ENCODE results near the gene TNFSF10. TPM values are rescaled to one million over a fixed set of nuclear protein-coding genes. Genes with fewer than 3 reads are reported as not detected.

Gene TNFSF10
- total RNA-seq, 1 experiment from 2014 or later, result 2.2 TPM

DNA sequence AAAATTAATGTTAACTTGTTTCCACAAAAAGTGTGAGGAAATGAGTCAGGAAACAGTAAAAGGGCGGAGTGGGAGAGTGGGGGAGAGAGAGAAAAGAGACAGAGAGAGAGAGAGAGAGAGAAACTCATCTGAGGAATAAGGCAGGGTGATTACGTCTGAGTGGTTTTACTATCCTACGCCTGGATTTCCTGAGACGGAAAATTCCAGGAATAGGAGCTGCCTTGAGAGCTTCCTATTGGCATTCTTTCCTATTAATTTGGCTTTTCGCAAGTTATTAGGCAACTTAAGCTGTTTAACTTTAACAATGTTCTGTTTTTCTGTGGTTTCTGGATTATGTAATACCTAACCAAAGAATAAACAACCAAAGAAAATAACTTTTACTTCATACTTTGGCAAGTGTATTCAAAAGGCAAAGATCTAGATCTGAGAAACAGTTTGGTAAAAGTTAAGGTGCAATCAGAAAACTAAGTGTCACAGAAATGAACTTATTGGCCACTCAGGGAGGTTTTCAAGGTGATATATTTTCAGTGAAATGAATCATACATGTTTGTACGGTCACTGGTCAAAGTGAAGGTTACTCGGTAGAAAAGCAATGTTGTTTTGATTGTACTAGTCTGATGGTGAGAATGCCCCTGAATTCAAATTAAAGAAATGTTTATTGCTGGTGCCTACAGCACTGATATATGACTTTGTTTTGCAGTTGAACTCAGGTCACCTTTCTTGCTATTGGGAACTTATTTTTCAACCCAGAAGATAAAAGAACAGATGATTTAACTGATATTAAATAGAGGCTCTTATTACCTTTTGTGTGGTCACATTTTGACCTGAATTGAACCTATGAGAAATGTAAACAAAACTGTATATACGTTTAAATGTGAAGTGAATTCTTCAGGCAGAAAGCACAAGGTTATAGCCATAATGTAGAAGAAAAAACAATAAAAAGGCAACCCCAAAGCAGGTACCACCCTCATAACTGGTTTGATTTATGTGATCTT is 39.9 kb upstream of the TNFSF10 start:
- in situ Hi-C loops (cut with HindIII; ENCODE audit: low pct_unique_long_range_greater_than_20kb, low sequenced_read_pairs), result no loop called here
- ChIA-PET POLR2A (interaction anchor here (1.2 kb wide), 1 partner anchor 29 kb away, joined by 5 read pairs; no protein-coding TSS in a partner anchor), CTCF (interaction anchor here (0.6 kb wide), 1 partner anchor 1398 kb away, joined by 3 read pairs; no protein-coding TSS in a partner anchor)
- intact Hi-C loops (cut with micrococcal nuclease; ENCODE audit: unreplicated experiment), result no loop called here
- no TSS peak for BruUV-seq (replicated peaks)
- peak; percentile 86 for ATAC-seq
- H3K4me1 ChIP-seq (ENCODE audit: control insufficient read depth, insufficient read depth, low read length), result peaks cover 20% of the 10 kb centered on the region
- H3K4me3 ChIP-seq (ENCODE audit: low read depth in 2 of 2, low read length in 2 of 2), result peak overlapping the region; percentile 14 to 30; a peak in 3 of 4 replicates
- TF ChIP-seq TCF7L2 (IDR thresholded peaks at IDR 0.05; ENCODE audit: low read depth, low read length) (0 out of 2 replicates have a peak, but pooled peaks have one; percentile 36), POLR2AphosphoS5 (IDR thresholded peaks at IDR 0.05; ENCODE audit: low read depth, low read length) (no peak)
- H3K9me3 ChIP-seq (ENCODE audit: control insufficient read depth, insufficient read depth, low read depth, low read length), result no peaks in the 10 kb centered on the region
- no peaks in the 10 kb centered on the region for H3K36me3 ChIP-seq (ENCODE audit: control insufficient read depth, insufficient read depth, low read length)
- peak; percentile 58 for DNase-seq (ENCODE audit: low read depth, low spot score)
- H3K27me3 ChIP-seq (ENCODE audit: control insufficient read depth, insufficient read depth, low read length), result no peaks in the 10 kb centered on the region
- peak overlapping the region; percentile 81 for H3K27ac ChIP-seq (ENCODE audit: low read length)

DNA sequence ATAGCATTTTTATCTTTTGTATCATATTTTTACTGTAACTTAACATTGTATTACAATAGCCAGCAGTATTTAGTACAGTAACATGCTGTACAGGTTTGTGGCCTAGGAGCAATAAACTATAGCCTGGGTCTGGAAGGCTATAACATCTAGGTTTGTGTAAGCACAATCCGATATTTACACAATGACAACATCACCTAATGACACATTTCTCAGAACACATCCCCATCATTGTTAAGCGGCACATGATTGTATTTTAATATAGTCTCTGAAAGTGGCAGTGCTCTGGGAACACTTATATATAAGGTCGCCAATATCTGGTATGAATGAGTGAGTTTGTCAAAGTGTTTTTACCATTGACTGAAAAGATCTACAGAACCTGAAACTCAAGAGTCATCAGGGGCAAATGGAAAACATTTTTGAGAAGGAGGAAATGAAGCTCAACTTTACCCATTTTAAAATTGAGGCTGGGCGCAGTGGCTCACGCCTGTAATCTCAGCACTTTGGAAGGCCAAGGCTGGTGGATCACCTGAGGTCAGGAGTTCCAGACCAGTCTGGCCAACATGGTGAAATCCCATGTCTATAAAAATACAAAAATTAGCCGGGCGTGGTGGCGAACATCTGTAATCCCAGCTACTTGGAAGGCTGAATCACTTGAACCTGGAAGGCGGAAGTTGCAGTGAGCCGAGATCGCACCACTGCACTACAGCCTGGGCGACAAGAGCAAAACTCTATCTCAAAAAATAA is 38.8 kb upstream of the TNFSF10 start:
- peak; percentile 55 for ATAC-seq
- ChIA-PET POLR2A (interaction anchor here (0.7 to 1.2 kb wide), 2 partner anchors 11 to 28 kb away, joined by 4 to 5 read pairs; no protein-coding TSS in a partner anchor), CTCF (no interaction called here)
- in situ Hi-C loops (cut with HindIII; ENCODE audit: low pct_unique_long_range_greater_than_20kb, low sequenced_read_pairs), result no loop called here
- BruUV-seq (replicated peaks), result no TSS peak
- TF ChIP-seq POLR2AphosphoS5 (IDR thresholded peaks at IDR 0.05; ENCODE audit: low read depth, low read length), result no peak
- H3K27me3 ChIP-seq (ENCODE audit: control insufficient read depth, insufficient read depth, low read length), result no peaks in the 10 kb centered on the region
- DNase-seq (ENCODE audit: low read depth, low spot score), result peak; percentile 75
- H3K4me1 ChIP-seq (ENCODE audit: control insufficient read depth, insufficient read depth, low read length), result peaks cover 20% of the 10 kb centered on the region
- no peaks in the 10 kb centered on the region for H3K9me3 ChIP-seq (ENCODE audit: control insufficient read depth, insufficient read depth, low read depth, low read length)
- peak overlapping the region; percentile 81 for H3K27ac ChIP-seq (ENCODE audit: low read length)
- intact Hi-C loops (cut with micrococcal nuclease; ENCODE audit: unreplicated experiment), result no loop called here
- H3K36me3 ChIP-seq (ENCODE audit: control insufficient read depth, insufficient read depth, low read length), result no peaks in the 10 kb centered on the region
- H3K4me3 ChIP-seq (ENCODE audit: low read depth in 2 of 2, low read length in 2 of 2), result no peak overlapping the region

DNA sequence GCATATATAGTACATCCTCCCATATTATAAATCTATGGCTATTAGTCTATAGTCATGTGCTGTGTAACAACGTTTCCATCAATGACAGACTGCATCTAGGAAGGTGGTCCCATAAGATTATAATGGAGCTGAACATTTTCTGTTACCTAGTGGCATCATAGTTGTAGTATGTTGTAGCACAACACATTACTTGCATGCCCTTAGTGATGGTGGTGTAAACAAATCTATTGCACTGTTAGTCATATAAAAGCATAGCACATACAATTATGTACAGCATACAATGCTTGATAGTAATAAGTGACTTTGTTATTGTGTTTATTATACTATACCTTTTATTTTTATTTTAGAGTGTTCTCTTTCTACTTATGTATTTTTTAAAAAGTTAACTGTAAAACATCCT is 37.4 kb upstream of the TNFSF10 start:
- ATAC-seq (no peak), DNase-seq (ENCODE audit: low read depth, low spot score) (no peak)
- Histone ChIP-seq H3K36me3 (ENCODE audit: control insufficient read depth, insufficient read depth, low read length) (no peaks in the 10 kb centered on the region), H3K27me3 (ENCODE audit: control insufficient read depth, insufficient read depth, low read length) (no peaks in the 10 kb centered on the region), H3K4me1 (ENCODE audit: control insufficient read depth, insufficient read depth, low read length) (peaks cover 20% of the 10 kb centered on the region), H3K9me3 (ENCODE audit: control insufficient read depth, insufficient read depth, low read depth, low read length) (no peaks in the 10 kb centered on the region), H3K4me3 (ENCODE audit: low read depth in 2 of 2, low read length in 2 of 2) (no peak overlapping the region), H3K27ac (ENCODE audit: low read length) (no peak overlapping the region)
- POLR2A ChIA-PET, result no interaction called here
- CTCF ChIA-PET, result no interaction called here
- BruUV-seq (replicated peaks), result no TSS peak
- intact Hi-C loops (cut with micrococcal nuclease; ENCODE audit: unreplicated experiment) (no loop called here), in situ Hi-C loops (cut with HindIII; ENCODE audit: low pct_unique_long_range_greater_than_20kb, low sequenced_read_pairs) (no loop called here)
- TF ChIP-seq SIN3A (IDR thresholded peaks at IDR 0.05; ENCODE audit: borderline replicate concordance, insufficient read depth, low read depth, low read length) (no peak), POLR2AphosphoS5 (IDR thresholded peaks at IDR 0.05; ENCODE audit: low read depth, low read length) (no peak), TCF7L2 (IDR thresholded peaks at IDR 0.05; ENCODE audit: low read depth, low read length) (no peak)
- TF ChIP-seq, protein P1, sequence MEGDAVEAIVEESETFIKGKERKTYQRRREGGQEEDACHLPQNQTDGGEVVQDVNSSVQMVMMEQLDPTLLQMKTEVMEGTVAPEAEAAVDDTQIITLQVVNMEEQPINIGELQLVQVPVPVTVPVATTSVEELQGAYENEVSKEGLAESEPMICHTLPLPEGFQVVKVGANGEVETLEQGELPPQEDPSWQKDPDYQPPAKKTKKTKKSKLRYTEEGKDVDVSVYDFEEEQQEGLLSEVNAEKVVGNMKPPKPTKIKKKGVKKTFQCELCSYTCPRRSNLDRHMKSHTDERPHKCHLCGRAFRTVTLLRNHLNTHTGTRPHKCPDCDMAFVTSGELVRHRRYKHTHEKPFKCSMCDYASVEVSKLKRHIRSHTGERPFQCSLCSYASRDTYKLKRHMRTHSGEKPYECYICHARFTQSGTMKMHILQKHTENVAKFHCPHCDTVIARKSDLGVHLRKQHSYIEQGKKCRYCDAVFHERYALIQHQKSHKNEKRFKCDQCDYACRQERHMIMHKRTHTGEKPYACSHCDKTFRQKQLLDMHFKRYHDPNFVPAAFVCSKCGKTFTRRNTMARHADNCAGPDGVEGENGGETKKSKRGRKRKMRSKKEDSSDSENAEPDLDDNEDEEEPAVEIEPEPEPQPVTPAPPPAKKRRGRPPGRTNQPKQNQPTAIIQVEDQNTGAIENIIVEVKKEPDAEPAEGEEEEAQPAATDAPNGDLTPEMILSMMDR (IDR thresholded peaks at IDR 0.05), result no peak
- TF ChIP-seq, protein P2, sequence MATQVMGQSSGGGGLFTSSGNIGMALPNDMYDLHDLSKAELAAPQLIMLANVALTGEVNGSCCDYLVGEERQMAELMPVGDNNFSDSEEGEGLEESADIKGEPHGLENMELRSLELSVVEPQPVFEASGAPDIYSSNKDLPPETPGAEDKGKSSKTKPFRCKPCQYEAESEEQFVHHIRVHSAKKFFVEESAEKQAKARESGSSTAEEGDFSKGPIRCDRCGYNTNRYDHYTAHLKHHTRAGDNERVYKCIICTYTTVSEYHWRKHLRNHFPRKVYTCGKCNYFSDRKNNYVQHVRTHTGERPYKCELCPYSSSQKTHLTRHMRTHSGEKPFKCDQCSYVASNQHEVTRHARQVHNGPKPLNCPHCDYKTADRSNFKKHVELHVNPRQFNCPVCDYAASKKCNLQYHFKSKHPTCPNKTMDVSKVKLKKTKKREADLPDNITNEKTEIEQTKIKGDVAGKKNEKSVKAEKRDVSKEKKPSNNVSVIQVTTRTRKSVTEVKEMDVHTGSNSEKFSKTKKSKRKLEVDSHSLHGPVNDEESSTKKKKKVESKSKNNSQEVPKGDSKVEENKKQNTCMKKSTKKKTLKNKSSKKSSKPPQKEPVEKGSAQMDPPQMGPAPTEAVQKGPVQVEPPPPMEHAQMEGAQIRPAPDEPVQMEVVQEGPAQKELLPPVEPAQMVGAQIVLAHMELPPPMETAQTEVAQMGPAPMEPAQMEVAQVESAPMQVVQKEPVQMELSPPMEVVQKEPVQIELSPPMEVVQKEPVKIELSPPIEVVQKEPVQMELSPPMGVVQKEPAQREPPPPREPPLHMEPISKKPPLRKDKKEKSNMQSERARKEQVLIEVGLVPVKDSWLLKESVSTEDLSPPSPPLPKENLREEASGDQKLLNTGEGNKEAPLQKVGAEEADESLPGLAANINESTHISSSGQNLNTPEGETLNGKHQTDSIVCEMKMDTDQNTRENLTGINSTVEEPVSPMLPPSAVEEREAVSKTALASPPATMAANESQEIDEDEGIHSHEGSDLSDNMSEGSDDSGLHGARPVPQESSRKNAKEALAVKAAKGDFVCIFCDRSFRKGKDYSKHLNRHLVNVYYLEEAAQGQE (IDR thresholded peaks at IDR 0.05; ENCODE audit: insufficient read depth in 1 of 2, low read depth in 2 of 2, low read length in 1 of 2), result no peak

Measured in Panc1 (cell line).